Measurements from ENCODE around the gene SMYD3.

SMYD3 gene

DNA sequence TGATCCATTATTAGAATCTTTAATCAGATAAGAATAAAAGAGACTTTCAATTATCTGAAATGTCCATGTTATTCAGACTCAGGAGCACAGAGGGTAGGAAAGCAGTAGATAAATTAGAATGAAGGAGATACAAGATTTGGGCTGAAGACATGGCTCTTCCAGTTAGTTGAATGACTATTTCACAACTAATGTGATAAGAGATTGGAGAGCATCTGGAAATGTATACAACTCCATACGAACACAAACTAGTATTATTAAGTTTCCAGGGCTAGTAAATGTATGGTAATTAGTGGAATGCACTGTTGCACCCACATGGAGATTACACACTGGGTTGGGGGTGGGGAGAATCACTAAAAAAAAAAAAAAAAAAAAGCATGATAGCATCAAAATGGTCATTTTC, 734.3 kb downstream of the SMYD3 start:
- no peak for FAIRE-seq
- no peak for DNase-seq (ENCODE audit: insufficient read length, low spot score)

DNA sequence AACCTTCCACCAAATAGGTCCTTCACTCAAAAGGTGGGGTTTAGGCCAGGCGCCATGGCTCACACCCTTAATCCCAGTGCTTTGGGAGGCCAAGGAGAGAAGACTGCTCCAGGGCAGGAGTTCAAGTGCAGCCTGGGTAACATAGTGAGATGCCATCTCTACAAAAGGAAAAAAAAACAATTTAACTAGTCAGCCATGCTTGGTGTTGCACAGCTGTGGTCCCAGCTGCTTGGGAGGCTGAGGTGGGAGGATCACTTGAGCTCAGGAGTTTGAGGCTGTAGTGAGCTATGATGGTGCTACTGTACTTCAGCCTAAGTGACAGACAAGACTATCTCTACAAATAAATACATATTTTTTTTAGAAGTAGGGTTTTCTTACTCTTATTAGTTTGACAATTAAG, 734.8 kb downstream of the SMYD3 start:
- TF ChIP-seq, protein P1, sequence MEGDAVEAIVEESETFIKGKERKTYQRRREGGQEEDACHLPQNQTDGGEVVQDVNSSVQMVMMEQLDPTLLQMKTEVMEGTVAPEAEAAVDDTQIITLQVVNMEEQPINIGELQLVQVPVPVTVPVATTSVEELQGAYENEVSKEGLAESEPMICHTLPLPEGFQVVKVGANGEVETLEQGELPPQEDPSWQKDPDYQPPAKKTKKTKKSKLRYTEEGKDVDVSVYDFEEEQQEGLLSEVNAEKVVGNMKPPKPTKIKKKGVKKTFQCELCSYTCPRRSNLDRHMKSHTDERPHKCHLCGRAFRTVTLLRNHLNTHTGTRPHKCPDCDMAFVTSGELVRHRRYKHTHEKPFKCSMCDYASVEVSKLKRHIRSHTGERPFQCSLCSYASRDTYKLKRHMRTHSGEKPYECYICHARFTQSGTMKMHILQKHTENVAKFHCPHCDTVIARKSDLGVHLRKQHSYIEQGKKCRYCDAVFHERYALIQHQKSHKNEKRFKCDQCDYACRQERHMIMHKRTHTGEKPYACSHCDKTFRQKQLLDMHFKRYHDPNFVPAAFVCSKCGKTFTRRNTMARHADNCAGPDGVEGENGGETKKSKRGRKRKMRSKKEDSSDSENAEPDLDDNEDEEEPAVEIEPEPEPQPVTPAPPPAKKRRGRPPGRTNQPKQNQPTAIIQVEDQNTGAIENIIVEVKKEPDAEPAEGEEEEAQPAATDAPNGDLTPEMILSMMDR (IDR thresholded peaks at IDR 0.05; ENCODE audit: insufficient read depth, missing control alignments): no peak
- DNase-seq (ENCODE audit: insufficient read length, low spot score) (no peak), FAIRE-seq (no peak)

More for the DNA sequence above, 734.3 kb downstream of the SMYD3 start:
- TF ChIP-seq, protein P1 (IDR thresholded peaks at IDR 0.05; ENCODE audit: insufficient read depth, missing control alignments): no peak

DNA sequence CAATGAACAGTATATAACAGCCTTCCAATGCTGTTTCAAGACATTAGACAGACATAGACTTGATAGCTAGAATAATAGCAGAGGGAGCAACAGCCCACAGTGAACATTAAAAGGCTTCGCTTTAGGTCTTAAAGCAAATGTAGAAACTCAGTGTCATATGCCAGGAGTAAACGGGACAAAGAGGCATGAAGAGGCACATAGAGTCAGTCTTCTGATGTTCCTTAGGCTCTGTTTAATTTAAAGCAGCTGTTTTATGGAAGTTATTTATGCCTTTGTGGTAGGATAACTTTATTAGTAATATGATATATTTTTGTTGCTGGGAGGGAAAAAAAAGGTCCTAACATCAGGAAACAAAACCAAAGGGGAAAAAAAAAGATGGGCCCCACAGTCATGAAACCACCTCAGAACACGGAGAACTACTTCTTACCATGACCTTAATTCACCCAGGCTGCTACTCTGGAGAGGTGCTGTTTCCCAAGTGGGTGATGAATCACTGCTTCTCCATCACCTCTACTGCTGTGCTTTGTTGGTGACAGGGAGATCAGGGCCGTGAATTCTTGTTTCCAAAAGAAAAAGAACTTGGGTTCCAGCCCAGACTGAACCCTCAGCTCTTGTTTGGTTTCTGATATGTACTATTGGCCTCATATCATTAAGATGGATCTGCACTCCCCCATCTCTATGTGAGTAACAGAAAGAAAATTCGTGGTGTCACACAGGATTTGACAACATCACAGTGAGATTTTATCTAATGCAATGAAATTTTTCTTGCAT, 735.4 kb downstream of the SMYD3 start:
- FAIRE-seq: no peak
- DNase-seq (ENCODE audit: insufficient read length, low spot score): no peak
- TF ChIP-seq, protein P1 (IDR thresholded peaks at IDR 0.05; ENCODE audit: insufficient read depth, missing control alignments): no peak

DNA sequence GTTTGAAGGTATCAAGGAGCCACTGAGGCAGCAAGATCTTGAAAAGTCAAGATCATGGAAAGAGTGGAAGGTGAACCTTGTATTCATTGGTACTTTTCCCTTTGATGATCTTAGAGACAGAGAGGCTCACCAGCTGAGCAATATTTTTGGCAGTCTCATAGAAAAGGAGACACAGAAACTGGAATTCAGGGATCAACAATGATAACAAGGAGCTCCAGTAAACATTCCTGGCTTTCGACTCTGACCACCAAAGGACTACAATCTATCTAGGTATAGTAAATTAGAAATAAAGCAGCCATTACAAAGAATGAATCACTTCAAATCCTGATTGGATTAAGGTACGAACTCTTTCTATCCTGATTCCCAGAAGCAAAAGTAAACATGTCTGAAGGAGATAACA, 736.9 kb downstream of the SMYD3 start:
- no peak for FAIRE-seq
- DNase-seq (ENCODE audit: insufficient read length, low spot score): no peak
- TF ChIP-seq, protein P1 (IDR thresholded peaks at IDR 0.05; ENCODE audit: insufficient read depth, missing control alignments): no peak

DNA sequence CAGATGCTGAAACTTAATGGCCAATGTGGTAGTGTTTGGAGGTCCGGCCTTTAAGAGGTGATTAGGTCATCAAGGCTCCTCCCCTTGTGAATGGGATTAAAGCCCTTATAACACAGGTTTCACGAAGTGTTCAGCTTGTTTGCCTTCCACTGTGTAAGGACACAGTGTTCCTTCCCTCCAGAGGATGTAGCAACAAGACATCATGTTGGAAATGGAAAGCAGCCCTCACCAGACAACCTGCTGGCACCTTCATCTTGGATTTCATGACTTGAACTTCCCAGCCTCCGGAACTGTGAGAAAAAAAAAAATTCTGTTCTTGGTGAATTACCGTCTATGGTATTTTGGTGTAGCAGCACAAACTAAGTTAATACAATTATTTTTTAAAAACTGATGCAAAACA, 738.5 kb downstream of the SMYD3 start:
- no peak for FAIRE-seq
- no peak for DNase-seq (ENCODE audit: insufficient read length, low spot score)
- TF ChIP-seq, protein P1 (IDR thresholded peaks at IDR 0.05; ENCODE audit: insufficient read depth, missing control alignments): no peak

DNA sequence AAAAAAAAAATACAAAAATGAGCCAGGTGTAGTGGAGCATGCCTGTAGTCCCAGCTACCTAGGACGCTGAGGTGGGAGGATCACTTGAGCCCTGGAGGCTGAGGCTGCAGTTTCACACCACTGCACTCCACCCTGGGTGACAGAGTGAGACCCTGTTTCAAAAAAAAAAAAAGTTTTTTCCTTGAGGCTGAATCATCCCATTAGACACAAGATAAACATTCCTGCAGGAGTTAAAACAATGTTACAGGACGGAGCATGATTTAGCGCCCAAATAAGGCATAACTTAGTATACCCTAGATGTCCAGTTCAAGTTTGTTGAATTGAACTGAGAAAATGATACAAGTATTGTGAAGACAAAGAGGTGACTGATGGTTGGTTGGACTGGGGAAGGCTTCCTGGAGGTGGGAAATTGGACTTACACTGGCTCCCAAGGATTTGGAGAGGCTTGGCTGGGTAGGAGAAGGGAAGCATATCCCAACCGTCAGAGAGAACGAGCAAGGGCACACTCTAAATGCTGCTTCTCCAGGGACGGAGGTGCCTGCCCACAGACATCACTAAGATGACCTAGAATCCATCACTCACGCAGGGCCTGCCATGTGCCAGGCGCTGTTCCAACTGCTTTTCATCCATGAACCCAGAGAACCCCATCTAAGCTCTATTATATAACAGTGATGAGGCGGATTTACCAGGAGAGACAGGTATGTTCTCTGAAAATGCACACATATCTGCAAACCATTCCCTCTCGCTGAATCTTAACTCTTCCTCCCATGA, 741.7 kb downstream of the SMYD3 start:
- TF ChIP-seq, protein P1 (IDR thresholded peaks at IDR 0.05; ENCODE audit: insufficient read depth, missing control alignments): no peak
- FAIRE-seq (no peak), DNase-seq (ENCODE audit: insufficient read length, low spot score) (no peak)

DNA sequence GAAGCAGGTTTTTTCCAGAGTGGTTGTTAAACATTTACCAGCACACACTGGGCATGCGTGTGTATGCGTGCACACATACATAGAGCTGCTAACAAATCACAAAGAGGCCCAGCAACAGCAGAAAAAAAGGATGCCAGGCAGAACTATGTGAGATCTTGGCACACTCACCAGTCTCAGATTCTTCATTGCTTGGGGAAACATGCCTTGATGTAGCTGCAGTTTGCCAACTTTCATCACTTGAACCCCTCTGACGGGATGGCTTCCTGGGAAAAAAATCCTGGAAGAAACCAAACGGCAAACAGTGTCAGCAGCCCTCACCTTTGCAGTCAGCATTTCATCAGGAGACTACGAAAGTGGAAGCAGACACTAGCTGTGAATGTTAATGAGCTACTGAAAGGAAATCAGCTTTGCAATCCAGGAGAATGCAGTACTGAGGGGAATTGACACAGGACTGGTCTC, 743.2 kb downstream of the SMYD3 start:
- FAIRE-seq (no peak), DNase-seq (ENCODE audit: insufficient read length, low spot score) (no peak)
- TF ChIP-seq, protein P1 (IDR thresholded peaks at IDR 0.05; ENCODE audit: insufficient read depth, missing control alignments): no peak
